HepG2 (cell line): Measurements from ENCODE around the gene CPXCR1.

Experiments
- BHLHE40 ChIP-seq: IDR thresholded peaks from 2 replicates; pipeline ENCODE4 v1.6.1; 2011; ENCODE audit warnings: low read length, improper control_type of control experiment
- HNRNPK ChIP-seq: fragments of 200-400 bp; formaldehyde crosslinking; IDR thresholded peaks from 2 replicates; pipeline ENCODE4 v1.6.1; 2018; ENCODE audit warnings: low read length, low read depth, moderate library complexity, mild to moderate bottlenecking; ENCODE audit not compliant: poor library complexity, severe bottlenecking
- JUND ChIP-seq: sonication (generic); formaldehyde crosslinking; IDR thresholded peaks from 2 replicates; pipeline ENCODE4 v1.8.0; 2022; ENCODE audit warnings: mild to moderate bottlenecking, missing genetic modification reagents
- NONO ChIP-seq, 2 experiments: fragments of 450-650 bp in 1 of 2; sonication (generic) in 1 of 2; formaldehyde crosslinking in 1 of 2; IDR thresholded peaks in 1 of 2; conservative IDR thresholded peaks in 1 of 2; 2 replicates each; pipeline versions ENCODE4 v1.6.1 to v1.8.0; 2017 to 2022; ENCODE audit warnings: mild to moderate bottlenecking in 1 of 2, missing genetic modification reagents in 1 of 2, moderate library complexity in 1 of 2
- SETDB1 ChIP-seq: sonication (generic); formaldehyde crosslinking; IDR thresholded peaks from 2 replicates; pipeline ENCODE4 v1.5.1; 2020; ENCODE audit warnings: missing genetic modification reagents, mild to moderate bottlenecking, borderline replicate concordance
- SMAD9 ChIP-seq: sonication (generic); formaldehyde crosslinking; IDR thresholded peaks from 2 replicates; pipeline ENCODE4 v1.5.1; 2020; ENCODE audit warnings: mild to moderate bottlenecking, missing genetic modification reagents
- XBP1 ChIP-seq: sonication (generic); formaldehyde crosslinking; IDR thresholded peaks from 2 replicates; pipeline ENCODE4 v1.5.0; 2020; ENCODE audit warnings: missing genetic modification reagents
- ZNF263 ChIP-seq: sonication (generic); formaldehyde crosslinking; IDR thresholded peaks from 2 replicates; pipeline ENCODE4 v1.4.0; 2020; ENCODE audit warnings: missing genetic modification reagents
- ZNF296 ChIP-seq: sonication (generic); formaldehyde crosslinking; conservative IDR thresholded peaks from 2 replicates; pipeline ENCODE4 v1.5.0; 2020; ENCODE audit warnings: mild to moderate bottlenecking, missing genetic modification reagents
- ZNF383 ChIP-seq: sonication (generic); formaldehyde crosslinking; IDR thresholded peaks from 2 replicates; pipeline ENCODE4 v1.4.0; 2020; ENCODE audit warnings: missing genetic modification reagents, mild to moderate bottlenecking, borderline replicate concordance
- ZZZ3 ChIP-seq: sonication (generic); formaldehyde crosslinking; IDR thresholded peaks from 2 replicates; pipeline ENCODE4 v1.4.0; 2020; ENCODE audit warnings: missing genetic modification reagents, mild to moderate bottlenecking, borderline replicate concordance
- TF ChIP-seq, protein P1 (sequence below): IDR thresholded peaks from 2 replicates; pipeline ENCODE4 v1.6.1; 2016; ENCODE audit warnings: low read depth, borderline replicate concordance
- TF ChIP-seq, protein P2 (sequence below): sonication (generic); formaldehyde crosslinking; IDR thresholded peaks from 2 replicates; pipeline ENCODE4 v1.5.0; 2020; ENCODE audit warnings: mild to moderate bottlenecking, missing genetic modification reagents

DNA sequence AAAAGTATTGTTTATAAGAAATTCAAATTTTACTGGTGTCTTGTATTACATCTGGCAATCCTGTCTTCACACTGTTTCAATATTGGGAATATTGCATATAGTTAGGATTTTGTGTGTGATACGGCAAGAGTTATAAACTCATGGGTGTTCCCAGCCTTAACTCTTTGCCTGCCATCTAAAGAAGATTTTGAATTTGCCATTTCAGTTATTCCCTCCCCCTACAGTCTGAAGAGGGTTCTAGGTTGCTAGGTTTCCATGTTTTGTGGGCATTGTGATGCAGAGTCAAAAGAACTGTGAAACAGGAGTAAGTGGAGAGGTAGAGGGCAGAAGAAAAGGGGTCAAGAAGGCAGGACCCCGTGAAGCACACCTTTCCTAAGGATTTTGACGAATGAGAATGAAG lies at the start of gene CPXCR1:
- TF ChIP-seq SETDB1 (CRISPR knock-in tag) (no peak), ZNF296 (CRISPR knock-in tag) (no peak), XBP1 (no peak), NONO (IDR thresholded peaks at IDR 0.05) (no peak), NONO (CRISPR knock-in tag; conservative IDR thresholded peaks at IDR 0.05) (no peak), BHLHE40 (no peak), HNRNPK (no peak), ZNF263 (CRISPR knock-in tag) (no peak), JUND (no peak), ZZZ3 (CRISPR knock-in tag) (no peak), ZNF383 (CRISPR knock-in tag) (no peak), SMAD9 (CRISPR knock-in tag) (no peak)
- TF ChIP-seq, protein P1, sequence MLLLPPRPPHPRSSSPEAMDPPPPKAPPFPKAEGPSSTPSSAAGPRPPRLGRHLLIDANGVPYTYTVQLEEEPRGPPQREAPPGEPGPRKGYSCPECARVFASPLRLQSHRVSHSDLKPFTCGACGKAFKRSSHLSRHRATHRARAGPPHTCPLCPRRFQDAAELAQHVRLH = no peak
- TF ChIP-seq, protein P2, sequence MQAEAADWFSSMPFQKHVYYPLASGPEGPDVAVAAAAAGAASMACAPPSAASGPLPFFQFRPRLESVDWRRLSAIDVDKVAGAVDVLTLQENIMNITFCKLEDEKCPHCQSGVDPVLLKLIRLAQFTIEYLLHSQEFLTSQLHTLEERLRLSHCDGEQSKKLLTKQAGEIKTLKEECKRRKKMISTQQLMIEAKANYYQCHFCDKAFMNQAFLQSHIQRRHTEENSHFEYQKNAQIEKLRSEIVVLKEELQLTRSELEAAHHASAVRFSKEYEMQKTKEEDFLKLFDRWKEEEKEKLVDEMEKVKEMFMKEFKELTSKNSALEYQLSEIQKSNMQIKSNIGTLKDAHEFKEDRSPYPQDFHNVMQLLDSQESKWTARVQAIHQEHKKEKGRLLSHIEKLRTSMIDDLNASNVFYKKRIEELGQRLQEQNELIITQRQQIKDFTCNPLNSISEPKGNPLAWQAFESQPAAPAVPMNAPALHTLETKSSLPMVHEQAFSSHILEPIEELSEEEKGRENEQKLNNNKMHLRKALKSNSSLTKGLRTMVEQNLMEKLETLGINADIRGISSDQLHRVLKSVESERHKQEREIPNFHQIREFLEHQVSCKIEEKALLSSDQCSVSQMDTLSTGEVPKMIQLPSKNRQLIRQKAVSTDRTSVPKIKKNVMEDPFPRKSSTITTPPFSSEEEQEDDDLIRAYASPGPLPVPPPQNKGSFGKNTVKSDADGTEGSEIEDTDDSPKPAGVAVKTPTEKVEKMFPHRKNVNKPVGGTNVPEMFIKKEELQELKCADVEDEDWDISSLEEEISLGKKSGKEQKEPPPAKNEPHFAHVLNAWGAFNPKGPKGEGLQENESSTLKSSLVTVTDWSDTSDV (CRISPR knock-in tag) = no peak
